ENCODE measurements around the gene GSPT1.
"Not testable (repeated sequence)": the region's sequence is repeated elsewhere in the genome, so short reads cannot be mapped to it uniquely, and the experiment has no call there.

GRCh38 chr16:11962457-11962856, 46.7 kb upstream of the GSPT1 start:
- not testable (repeated sequence) for TF ChIP-seq POLR2AphosphoS5, POLR2A (IDR thresholded peaks at IDR 0.05)

All from sigmoid colon (tissue), 4 donors.